ENCODE data around the gene HAPLN3.

Gene HAPLN3

DNA sequence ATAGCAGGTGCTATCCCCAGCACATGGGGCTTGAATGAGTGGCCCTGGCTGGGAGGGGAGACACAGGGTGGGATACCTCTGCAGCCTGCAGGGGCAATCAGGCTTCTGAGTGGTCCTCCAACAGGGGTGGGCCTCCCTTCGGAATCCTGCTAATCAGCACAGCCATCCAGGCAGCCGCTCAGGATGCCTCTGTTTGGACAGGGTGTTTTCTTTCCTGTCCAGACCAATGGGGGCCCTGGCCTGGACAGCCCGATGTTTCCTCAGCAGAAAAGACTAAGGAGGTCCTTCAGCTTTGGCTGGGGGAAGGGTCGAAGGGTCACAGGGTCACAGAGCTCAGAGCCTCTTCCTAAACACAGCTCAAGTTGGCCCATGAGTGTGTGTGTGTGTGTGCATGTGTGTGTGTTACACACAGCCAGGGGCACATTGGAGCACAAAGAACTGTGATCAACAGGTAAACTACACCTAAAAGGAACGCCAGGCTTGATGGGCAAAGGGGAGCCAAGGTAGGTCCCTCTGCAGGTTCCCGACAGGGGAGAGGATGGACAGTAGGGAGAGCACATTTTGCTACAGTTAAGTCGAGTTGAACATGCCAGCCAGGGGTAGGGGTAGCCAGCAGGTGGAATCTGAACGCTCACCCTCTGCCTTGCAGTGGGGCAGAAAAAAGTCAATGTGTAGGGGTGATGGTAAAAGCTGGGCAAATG, 1.1 kb upstream of the HAPLN3 start:
- TF ChIP-seq, protein P1, sequence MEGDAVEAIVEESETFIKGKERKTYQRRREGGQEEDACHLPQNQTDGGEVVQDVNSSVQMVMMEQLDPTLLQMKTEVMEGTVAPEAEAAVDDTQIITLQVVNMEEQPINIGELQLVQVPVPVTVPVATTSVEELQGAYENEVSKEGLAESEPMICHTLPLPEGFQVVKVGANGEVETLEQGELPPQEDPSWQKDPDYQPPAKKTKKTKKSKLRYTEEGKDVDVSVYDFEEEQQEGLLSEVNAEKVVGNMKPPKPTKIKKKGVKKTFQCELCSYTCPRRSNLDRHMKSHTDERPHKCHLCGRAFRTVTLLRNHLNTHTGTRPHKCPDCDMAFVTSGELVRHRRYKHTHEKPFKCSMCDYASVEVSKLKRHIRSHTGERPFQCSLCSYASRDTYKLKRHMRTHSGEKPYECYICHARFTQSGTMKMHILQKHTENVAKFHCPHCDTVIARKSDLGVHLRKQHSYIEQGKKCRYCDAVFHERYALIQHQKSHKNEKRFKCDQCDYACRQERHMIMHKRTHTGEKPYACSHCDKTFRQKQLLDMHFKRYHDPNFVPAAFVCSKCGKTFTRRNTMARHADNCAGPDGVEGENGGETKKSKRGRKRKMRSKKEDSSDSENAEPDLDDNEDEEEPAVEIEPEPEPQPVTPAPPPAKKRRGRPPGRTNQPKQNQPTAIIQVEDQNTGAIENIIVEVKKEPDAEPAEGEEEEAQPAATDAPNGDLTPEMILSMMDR (IDR thresholded peaks at IDR 0.05; ENCODE audit: control extremely low read depth, extremely low read depth, low read depth, missing control alignments), result no peak
- ChIA-PET CTCF (interaction anchor here (3.3 kb wide), 1 partner anchor 9 kb away, joined by 14 read pairs; no protein-coding TSS in a partner anchor), POLR2A (no interaction called here)
- no peak for DNase-seq (ENCODE audit: extremely low spot score)

DNA sequence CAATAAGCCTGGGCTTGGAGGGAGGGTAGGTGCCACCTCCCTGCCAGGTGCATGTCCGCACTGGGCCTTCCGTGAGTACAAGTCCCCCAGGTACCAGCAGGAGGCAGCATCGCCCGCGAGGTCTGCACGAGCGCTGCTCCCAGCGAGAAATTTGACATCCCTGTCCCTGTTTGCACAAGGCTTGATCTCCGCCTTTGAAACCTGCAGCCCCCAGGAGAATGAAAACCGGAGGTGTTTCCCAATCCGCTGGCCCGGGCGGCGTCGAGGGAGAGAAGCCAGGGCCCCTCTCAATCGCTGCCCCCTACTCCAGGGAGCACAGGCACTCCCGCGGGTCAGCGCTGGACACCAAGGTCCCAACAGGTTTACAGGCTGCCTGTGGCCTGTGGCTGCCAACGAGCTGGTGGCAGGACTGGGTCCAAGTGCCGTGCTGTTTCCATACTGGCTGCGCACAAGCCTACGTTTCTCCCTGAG, 961 bp downstream of the HAPLN3 start:
- DNase-seq (ENCODE audit: extremely low spot score), result peak; percentile 74
- ChIA-PET POLR2A (no interaction called here), CTCF (interaction anchor here (3.3 kb wide), 1 partner anchor 11 kb away, joined by 14 read pairs; no protein-coding TSS in a partner anchor)
- TF ChIP-seq, protein P1 (IDR thresholded peaks at IDR 0.05; ENCODE audit: control extremely low read depth, extremely low read depth, low read depth, missing control alignments), result peak; percentile 65

DNA sequence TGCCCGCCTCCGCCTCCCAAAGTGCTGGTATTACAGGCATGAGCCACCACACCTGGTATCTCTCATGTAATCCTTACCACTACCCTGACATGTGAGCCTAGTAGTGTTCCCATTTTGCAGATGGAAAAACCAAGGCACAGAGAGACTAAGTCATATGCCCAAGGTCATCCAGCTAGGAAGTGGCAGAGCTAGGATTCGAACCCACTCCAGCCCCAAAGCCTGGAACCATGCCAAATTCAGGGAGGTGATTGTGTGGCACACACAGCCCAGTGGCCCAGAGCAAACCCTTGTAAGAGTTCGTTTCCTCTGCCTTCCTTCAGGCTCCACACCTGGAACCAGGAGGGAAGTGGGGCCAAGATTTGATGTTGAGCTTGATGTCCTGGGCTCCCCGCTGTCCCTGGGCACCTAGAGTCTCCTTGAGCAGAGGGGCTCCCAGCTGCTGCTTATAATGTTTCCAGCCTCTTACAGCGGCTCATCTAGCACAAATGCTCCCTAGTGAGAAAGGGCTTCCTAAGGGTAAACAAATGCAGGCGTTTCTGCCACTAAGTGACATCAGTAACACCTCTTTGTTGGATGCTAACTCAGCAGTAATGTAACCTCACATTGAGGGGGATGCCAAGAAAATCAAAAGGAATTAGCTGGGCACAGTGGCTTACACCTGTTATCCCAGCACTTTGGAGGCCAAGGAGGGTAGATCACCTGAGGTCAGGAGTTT, 3.6 kb downstream of the HAPLN3 start:
- ChIA-PET POLR2A (no interaction called here), CTCF (interaction anchor here (1.4 to 4.9 kb wide), 3 partner anchors 13 to 130 kb away, joined by 3 to 24 read pairs (median 12); no protein-coding TSS in a partner anchor)
- DNase-seq (ENCODE audit: extremely low spot score), result no peak

DNA sequence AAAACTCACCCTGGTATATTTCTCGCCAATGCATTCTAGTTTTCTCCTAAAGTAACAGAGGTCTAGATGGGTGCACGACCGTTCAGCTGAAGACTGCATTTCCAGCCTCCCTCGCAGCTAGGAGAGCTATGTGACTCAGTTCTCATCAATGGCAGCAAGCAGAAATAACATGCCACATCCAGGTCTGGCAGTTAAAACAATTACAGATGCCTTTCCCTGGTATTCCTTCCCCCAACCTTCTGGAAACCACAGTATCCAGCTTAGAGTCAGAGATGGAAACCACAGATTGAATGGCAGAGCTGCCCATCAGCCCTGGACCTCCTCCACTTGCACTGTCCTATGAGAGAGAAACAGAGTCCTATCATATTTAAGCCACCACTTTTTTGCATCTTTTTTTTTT, 4.8 kb downstream of the HAPLN3 start:
- ChIA-PET CTCF (interaction anchor here (1.2 to 4.9 kb wide), 3 partner anchors 12 to 20 kb away, joined by 3 to 24 read pairs (median 7); no protein-coding TSS in a partner anchor), POLR2A (no interaction called here)
- TF ChIP-seq, protein P1 (IDR thresholded peaks at IDR 0.05; ENCODE audit: control extremely low read depth, extremely low read depth, low read depth, missing control alignments), result no peak
- DNase-seq (ENCODE audit: extremely low spot score), result no peak

More for the DNA sequence above, 3.6 kb downstream of the HAPLN3 start:
- TF ChIP-seq, protein P1 (IDR thresholded peaks at IDR 0.05; ENCODE audit: control extremely low read depth, extremely low read depth, low read depth, missing control alignments), result no peak

DNA sequence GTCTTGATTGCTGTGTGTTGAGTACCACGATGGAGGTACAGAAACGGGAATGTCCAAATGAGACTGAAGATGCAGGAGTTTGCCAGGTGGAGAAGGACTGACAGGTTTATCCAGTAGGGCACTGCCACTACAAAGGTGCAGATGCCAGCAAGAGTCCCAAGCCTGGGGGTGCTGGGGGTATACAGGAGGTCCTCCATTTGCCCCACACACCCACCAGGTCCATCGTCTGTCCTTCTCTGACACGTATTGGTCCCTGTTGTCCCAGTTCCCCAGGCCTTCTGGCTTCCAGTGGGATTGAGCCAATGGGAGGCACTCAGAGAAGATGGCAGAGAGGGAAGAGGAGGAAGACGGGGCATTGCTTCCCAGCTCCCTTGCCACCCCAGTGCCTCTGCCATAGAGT, 6.6 kb downstream of the HAPLN3 start:
- TF ChIP-seq, protein P1 (IDR thresholded peaks at IDR 0.05; ENCODE audit: control extremely low read depth, extremely low read depth, low read depth, missing control alignments), result no peak
- ChIA-PET POLR2A (no interaction called here), CTCF (interaction anchor here (1.8 to 4.9 kb wide), 3 partner anchors 10 to 18 kb away, joined by 5 to 24 read pairs (median 7); no protein-coding TSS in a partner anchor)
- no peak for DNase-seq (ENCODE audit: extremely low spot score)

DNA sequence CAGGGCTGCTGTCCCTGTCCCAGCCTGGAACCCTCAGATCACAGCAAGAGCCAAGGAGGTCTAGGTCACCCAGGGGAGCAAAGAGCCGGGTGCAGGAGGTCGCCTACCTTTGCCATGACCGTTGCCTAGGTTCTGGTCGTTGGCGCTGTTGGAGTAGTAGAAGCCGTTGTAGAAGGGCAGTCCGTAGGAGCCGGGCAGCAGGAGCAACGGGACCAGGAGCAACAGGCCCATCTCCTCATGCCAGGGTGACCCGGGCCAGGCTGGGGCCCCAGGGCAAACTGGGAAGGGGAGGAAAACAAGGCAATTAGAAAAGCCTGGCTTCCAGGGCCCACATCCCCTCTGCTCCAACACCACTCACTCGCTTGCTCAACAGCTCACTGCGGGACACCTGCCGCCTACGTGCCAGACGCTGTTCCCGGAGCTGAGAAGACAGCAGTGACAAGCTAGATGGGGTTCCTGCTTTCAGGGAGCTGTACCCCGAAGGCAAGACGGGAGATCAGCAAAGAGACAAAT, 8.2 kb downstream of the HAPLN3 start:
- POLR2A ChIA-PET, result no interaction called here
- CTCF ChIA-PET, result interaction anchor here (1.5 to 1.8 kb wide), 2 partner anchors 8 to 17 kb away, joined by 4 to 5 read pairs; no protein-coding TSS in a partner anchor
- no peak for DNase-seq (ENCODE audit: extremely low spot score)
- TF ChIP-seq, protein P1 (IDR thresholded peaks at IDR 0.05; ENCODE audit: control extremely low read depth, extremely low read depth, low read depth, missing control alignments), result no peak
